H1 (cell line): ENCODE measurements around the gene UBE2H. TPM values are rescaled to one million over a fixed set of nuclear protein-coding genes. Genes with fewer than 3 reads are reported as not detected.

Experiments used
- CBX5 ChIP-seq: fragments of 300-800, 300-1000 bp; sonication (generic); IDR thresholded peaks from 2 replicates; pipeline ENCODE4 v1.7.1; 2016; ENCODE audit warnings: antibody characterized with exemption, low read length, low read depth
- polyA plus RNA-seq, 7 experiments: library from polyadenylated mRNA; depleted of rRNA in 3 of 7; stranded (reverse) in 5 of 7; unstranded in 2 of 7; fragments of >200 nt in 5 of 7; fragments of 200-250 nt in 2 of 7; gene quantifications; 1 replicate in 5 of 7; 2 replicates in 1 of 7; 4 replicates in 1 of 7; pipeline versions ENCODE4 v1.2.1 to v1.2.3, GENCODE V29; 2011 to 2013; ENCODE audit warnings: missing spikeins in 2 of 7, mixed read lengths in 2 of 7
- total RNA-seq: library from RNA; stranded (reverse); fragmentation: NEBNext Ultra II Directional; extraction: Animal tissue kit (Norgen Biotek cat#: 25700); gene quantifications from 2 replicates; pipeline ENCODE4 v1.2.1, GENCODE V29; 2021

UBE2H gene
- total and polyA plus RNA-seq, 2 of the 8 experiments (the other 6 are each of a cell fraction or from before 2014, with no cell fraction given): 30.6 to 62.2 TPM

GRCh38 chr7:129836983-129837382 is 115.8 kb downstream of the UBE2H start (continued):
- no peak for TF ChIP-seq CBX5
